ENCODE results near the gene FSD1L.

FSD1L gene

DNA sequence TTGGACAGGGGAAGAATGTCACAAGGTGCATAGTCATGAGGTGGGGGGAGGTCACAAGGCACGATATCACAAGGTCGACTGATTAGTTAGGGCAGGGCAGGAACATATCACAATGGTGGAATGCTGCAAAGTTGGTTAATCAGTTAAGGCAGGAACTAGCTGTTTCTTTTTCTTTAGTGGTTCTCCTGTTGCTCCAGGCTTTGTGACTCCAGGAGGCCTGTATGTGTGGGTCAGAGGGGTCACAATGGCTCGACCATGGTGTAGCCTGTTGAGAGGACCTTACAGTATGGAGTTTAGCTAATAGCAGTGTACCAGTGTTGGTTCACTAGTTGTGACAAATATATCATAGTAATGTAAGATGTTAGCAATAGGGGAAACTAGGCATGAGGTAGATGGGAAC is 12.4 kb upstream of the FSD1L start:
- no peak for DNase-seq (ENCODE audit: low read depth in 2 of 2)

DNA sequence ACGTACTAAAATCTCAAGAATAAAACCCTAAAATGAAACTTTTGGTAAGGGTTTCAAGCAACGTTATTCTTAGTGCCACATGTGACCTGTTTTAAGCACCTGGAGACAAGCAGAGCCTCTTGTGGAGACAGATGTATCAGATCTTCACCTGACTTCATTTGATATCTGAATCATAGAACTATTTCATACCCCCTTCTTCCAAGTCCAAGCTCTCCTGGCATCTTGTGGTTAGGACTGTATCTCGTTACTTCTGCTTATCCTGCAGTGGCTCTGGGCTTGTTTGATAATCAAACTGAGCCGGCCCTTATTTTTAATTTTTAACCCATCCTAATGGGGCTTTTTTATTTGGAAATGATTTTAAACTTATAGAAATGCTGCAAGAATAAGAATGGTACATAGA is 11.1 kb upstream of the FSD1L start:
- no peak for DNase-seq (ENCODE audit: low read depth in 2 of 2)

DNA sequence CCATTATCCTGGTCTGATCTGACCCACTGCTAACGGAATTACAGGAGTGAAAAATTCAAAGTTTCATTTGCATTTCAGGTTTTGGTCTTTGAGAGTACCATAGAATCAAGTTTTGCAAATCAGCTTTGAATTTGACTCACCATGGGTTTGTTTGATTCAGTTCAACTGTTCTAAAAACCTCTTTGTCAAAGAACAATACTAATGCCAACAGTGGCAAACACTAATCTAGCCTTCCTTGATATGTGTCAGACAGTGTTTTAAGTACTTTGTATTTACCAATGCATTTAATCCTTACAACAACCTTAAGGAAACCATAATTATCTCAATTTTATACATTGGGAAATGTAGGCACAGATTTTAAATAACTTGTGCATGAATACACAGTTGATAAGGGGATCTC is 10.1 kb upstream of the FSD1L start:
- DNase-seq (ENCODE audit: low read depth in 2 of 2) = no peak

DNA sequence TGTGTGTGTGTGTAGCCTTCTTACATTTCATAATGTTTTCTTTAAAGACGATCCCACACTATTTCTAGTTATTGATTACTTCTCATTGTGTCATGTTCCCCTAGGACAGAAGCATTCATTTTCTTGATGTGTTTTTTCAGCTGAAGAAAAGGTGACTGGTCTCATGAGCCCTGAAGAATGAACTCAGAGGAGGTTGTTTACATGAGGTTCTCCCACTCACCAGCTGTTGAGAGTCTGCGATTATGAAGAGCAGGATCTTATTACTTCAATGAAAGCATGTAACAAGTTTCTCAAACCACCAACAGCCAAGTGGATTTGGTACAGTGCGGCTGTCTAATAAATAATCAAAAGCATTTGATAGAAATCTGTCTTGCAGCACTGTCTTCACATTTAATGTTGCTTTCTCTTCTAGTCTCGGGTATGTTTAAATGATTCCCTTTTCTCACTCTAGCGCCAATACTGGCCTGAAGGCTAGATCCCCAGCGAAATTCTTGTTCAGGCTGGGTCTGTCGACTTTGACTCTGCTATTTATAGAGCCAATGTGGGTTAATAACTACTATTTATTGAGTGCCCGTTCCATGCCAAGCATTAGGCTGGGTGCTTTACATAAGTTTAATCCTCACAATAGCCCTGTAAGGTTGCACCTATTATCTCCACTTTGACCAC is 9.6 kb upstream of the FSD1L start:
- peak in 1 of 2 experiments; percentile 31 for DNase-seq (ENCODE audit: low read depth in 2 of 2)

DNA sequence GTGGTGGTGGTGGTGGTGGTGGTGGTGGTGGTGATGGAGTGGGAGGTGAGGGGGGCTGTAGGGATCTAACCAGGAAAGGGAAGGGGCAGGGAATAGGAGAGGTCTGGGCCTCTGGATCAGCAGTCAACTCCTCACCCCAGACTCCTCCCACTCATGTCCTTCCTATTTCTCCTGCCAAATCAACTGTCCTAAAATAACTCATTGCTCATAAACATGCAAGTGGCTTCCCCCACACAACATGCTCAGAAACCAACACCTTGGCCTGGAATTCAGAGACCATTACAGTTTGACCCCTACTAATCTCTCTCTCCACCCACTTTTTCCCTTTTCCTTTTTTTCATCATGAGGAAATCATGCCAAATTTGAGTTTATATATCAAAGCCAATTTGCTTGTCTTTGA is 8.4 kb upstream of the FSD1L start:
- no peak for DNase-seq (ENCODE audit: low read depth in 2 of 2)

DNA sequence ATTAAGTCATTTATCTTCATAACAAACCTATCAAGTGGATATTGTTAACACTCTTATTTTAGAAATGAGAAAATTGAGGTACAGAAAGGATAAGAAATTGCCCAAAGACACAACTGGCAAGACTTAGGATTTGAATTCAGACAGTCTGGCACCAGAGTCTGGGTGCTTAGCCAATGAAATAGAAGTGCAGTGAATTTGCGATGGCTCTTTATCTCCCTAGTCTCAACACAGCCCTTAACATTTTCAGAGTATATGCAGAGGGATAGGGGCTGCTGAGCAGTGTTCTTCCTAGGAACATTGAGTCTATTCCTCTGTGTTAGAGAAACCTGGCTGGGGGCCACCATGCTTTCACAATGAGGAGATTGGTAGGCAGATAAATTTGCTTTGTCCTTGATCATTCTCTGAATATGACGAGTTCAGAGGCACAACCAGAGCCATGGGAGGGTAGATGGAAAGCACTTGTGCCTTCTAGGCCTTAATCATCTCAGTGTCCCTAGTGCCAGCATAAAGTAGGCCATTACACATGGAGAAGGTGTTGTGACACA is 6.1 kb upstream of the FSD1L start:
- DNase-seq (ENCODE audit: low read depth in 2 of 2) = no peak

DNA sequence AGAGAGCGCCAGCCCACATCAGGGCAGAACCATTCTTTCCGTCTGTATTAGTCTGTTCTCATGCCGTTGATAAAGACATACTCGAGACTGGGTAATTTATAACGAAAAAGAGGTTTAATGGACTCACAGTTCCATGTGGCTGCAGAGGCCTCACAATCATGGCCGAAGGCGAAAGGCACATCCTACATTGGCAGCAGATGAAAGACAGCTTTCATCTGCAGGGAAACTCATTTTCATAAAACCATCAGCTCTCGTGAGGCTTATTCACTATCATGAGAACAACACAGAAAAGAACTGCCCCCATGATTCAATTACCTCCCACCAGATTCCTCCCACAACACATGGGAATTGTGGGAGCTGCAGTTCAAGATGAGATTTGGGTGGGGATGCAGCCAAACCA is 4.7 kb upstream of the FSD1L start:
- no peak for DNase-seq (ENCODE audit: low read depth in 2 of 2)

DNA sequence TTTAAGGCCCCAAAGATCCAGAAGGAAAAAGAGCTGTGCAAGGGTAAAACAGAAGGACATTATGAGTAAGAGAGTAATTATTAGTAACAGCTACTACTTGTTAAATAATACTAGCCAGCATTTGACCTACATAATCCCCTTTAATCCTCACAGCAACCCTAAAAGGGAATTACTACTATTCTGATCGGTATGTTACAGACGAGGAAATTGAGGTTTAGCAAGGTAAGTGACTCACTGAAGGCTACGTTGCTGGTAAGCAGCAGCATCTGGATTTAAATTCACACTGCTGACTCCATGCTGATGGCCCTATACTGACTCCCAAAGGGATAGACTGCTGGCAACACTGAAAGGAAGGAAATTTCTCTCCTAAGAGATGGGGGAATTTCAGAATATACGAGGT is 3.7 kb upstream of the FSD1L start:
- peak; percentile 39 to 49 for DNase-seq (ENCODE audit: low read depth in 2 of 2)

DNA sequence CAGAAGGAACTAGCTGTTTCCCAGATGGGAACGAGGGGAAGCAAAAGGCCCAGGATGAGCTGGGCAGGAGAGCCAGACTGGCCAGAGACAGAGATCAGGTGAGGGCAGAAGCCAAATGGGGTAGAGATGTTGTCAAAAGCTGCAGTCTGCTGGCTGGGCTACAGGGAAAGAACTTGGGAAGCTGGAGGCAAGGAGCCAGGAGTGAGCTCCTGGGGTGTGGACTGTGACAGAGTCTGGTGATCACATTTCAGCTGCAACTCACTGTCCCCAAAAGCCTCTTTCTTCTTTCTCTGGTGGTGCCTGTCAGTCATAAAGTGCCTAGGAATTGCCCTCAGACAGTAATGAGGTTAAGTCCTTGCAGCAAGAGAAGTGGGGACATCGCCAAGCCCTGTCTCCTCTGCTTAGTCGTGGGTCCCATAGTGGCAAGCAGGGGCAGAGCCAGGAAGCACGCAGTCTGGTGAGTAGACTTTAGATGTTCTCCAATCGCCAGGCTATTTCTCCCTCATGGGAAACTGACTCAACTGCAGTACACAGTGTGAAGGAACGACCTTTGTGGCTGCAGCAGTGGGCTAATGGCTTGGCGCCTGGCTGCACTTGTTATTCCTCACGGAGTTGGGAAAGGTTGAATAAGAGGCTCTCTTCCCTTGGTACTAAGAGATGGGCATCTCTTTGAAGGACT is 2.5 kb upstream of the FSD1L start:
- no peak for DNase-seq (ENCODE audit: low read depth in 2 of 2)

DNA sequence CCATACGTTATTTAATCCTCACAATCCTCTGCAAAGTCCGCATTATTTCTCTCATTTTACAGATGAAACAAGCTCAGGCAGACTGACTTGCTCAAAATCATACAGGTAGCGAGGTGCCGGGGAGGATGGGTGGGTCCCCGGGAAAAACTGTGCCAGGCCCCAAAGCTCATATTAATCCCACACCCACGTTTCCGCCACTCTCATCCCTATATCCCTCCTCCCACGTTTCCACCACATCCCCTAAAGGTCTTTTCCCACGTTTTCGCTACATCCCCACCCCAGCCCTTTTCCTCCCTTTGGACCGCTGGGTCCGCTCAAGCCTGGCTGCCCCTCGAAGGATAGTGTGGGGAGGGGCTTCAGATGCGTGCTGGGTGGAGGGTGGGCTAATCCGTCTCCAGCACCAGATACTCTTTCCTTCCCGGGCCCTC is 434 bp upstream of the FSD1L start:
- no peak for DNase-seq (ENCODE audit: low read depth in 2 of 2)

DNA sequence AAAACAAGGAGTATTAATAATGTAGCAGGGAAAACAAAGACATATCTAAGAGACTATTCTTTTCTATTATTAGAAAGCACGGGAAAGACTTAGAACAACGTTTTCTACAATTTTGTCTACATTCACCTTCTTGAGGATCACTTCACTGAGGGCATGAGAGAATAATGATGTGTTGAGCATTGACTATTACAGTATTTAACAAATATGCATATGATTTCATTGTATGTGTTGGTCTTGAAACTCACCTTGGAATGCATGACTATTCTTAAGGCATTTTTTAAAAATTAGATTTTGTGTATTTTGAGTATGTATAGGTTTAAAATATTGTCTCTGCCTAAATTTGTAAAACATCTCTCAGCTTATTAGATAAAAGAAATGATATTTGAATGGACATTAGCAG is 1.2 kb downstream of the FSD1L start:
- DNase-seq (ENCODE audit: low read depth in 2 of 2) = no peak

DNA sequence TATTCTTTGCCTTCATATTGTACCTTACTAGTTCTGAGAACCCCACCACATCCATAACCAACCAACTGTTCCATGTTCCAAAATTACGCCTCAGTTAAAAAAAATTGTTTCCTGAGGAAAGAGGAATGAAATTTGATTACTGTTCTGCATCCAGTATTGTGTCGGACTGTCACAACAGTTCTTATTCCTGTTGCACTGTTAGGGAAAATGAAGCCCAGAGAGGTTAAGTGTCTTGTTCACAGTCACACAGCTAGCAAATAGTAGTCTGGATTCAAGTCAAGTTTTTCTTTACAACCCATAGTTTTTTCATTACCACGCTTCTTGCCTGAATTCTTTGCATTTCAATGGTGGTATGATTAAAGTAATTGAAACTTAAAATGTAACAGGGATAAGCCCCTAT is 4.4 kb downstream of the FSD1L start:
- DNase-seq (ENCODE audit: low read depth in 2 of 2) = no peak

DNA sequence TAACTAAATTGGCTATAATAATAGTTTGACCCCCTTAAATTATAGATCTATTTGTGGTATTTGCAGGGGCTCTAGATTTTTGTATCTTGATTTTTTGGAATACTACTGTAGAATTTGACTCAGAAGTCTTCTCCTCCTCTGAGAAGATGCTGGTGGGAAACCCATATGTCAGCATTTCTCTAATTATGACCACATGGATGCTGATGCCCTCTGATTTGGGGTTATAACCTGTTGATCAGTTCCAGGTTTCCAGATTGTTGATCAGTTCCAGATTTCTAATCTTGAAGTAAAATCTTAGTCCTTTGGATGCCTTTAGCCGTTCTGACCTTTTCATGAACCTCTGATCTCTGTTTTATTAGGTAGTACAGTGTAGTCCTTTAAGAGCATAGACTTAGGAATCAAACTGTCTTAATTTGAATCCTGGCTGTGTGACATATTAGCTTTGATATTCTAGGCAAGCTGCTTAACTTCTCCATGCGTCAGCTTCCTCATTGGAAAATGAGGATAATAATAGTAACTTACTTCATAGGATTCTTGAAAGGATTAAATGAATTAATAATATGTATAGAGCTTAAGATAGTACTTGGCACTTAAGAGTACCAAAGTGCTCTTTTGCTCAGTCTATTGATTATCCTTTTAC is 8.1 kb downstream of the FSD1L start:
- no peak for DNase-seq (ENCODE audit: low read depth in 2 of 2)

DNA sequence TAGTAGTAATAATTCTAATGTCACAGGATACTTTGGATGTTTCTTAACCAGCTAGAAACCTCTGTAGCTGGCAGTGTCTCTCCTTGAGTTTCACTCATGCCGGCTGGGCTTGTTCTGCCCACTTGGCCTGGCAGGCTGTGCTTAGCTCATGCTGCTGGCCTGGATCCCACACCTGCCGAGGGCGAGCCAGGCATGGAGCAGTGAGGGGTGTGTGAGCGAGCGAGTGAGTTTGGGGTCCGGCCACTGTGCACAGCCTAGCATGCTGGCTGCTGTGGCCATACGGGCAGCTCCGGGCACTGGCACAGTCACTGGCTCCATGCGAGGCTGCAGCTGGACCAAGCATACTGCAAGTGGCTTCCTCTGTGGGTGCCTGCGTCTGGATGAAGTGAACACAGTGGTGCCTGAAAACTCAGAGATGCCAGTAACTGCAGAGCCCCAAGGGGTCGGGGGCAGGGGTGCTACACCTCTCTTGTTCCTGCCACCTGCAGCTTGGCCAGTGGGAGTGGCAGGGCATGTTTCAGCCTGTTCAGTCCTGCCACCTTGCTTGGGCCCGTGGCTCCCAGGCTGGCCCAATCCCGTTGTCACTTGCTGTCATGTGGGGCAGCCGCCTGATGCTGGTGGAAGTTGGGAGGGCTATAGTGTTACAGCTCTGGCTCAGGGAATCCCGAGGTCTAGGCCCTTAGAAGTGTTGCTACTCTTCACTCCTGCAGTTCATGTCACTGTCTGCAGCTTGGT is 9.9 kb downstream of the FSD1L start:
- no peak for DNase-seq (ENCODE audit: low read depth in 2 of 2)

DNA sequence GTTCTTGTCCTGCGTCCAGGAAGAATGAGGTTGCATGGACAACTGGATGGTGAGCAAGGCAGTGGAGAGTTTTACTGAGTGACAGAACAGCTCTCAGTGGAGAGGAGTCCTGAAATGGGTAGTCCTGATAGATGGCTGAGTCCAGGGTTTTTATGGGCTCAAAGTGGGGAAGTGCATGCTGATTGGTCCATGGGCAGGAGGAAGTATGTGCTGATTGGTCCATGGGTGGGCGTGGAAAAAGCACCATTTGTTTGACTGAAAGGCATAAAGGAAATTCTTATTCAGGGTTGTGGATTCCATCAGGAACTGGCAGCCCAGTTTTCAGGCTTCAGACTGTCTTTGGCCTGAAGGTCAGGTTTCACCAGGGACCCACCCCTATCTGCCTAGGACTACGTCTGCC is 10.6 kb downstream of the FSD1L start:
- DNase-seq (ENCODE audit: low read depth in 2 of 2) = no peak

DNA sequence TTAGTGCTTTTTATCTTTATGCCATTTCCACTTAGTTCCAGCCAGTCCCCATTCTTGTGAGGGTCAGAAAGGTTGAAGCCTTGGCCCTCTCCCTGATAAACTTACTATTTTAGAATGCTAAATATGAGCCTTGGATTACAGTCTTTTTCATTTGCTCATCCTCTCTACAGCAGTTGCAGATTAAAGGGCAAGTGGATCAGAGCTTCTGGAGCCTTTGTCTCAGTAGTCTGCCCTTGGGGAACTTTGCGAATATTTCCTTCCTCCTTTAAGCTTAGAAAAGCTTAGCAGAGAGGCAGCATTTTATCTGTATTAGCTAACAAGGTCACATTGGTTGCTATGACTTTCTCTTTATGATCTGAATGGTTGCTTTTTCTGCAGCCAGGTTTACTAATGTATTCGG is 11.5 kb downstream of the FSD1L start:
- no peak for DNase-seq (ENCODE audit: low read depth in 2 of 2)

DNA sequence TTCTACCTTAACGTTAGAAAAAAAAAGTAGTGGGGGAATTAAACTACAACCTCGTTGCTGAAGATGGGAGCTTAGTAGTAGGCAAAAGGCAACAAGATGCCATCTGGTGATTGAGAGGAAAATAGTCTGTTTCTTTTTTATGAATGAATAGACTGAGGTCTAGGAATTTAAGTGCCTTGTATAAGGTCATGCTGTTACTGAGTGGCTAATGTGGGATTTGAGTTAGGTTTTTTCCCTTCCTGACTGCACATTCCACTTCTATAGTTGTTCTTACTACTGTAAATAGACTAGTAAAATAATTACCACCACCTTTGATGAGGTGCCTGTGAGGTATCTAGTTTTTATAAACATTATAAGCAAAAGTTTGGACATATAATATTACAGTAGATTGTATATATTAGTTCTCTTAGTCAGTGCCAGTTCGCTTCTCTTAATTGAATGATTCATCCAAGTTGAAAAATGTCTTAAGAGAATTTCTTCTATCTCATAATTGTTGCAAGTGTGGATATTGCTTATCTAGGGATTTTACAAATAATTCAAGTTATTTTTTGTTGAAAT is 19.1 kb downstream of the FSD1L start:
- no peak for DNase-seq (ENCODE audit: low read depth in 2 of 2)

DNA sequence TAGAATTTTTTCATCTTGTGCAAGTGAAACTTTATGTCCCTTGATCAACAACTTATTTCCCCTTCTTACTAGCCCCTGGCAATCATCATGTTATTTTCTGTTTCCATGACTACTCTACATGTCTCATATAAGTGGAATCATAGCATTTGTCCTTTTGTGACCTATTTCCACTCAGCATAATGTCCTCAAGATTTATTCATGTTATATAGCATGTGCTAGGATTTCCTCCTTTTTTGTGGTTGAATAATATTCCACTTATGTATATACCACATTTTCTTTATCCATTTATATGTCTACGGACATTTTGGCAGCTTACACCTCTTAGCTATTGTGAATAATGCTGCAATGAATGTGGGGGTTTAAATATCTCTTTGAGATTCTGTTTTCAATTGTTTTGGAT is 21.0 kb downstream of the FSD1L start:
- DNase-seq (ENCODE audit: low read depth in 2 of 2) = no peak

DNA sequence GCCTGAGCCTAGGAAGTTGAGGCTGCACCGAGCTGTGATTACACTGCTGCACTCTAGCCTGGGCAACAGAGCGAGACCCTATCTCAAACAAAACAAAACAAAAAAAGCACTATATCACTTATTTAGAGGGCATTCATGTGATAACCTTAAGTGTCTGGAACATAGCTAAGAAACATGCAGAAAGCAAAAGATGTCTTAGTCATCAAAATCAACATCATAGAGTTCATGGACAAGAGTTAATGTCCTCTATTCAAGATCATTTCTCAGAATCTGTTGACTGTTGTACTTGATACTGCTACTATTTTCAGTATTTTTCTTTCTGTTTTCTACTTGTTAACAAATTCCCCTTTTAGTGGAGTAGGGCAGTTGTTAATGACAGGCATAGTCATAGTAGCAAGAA is 25.4 kb downstream of the FSD1L start:
- DNase-seq (ENCODE audit: low read depth in 2 of 2) = no peak

DNA sequence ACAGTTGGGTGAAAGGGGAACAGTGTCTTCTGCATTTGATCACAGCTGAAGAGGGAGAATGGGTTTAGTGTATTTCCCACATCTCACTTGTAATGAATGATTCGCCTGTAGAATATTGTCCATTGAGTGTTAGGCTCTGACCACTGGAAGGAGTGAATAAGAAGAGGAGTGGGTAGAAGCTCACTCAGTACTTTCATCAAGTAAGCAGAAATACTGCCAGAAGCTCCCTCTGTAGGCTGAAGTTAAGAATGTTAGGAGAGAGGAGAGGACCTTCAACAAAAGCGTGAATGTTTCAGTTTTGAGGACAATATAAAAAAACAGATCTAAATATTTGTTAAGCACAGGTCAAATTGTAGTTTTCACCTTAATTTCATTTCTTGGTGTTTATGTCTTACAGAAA is 27.5 kb downstream of the FSD1L start:
- DNase-seq (ENCODE audit: low read depth in 2 of 2) = no peak

DNA sequence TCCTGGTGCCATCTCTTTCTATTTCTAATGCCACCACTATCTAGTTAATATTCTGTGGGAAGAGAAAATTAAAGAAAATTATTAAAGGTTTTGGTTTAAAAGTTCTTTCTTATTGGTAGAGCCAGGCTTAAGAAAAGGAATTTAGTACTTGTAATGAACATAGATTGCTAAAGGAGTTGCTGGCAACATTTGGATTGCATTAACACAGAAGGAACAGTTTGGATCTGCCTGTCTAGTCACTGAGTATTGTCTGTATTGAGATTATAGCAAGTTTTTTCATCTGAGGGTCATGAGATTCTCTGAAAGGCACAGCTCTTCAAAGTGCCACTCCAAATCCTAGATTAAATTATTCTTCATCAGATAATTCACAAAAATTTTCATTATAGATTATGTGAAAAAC is 32.0 kb downstream of the FSD1L start:
- DNase-seq (ENCODE audit: low read depth in 2 of 2) = no peak

DNA sequence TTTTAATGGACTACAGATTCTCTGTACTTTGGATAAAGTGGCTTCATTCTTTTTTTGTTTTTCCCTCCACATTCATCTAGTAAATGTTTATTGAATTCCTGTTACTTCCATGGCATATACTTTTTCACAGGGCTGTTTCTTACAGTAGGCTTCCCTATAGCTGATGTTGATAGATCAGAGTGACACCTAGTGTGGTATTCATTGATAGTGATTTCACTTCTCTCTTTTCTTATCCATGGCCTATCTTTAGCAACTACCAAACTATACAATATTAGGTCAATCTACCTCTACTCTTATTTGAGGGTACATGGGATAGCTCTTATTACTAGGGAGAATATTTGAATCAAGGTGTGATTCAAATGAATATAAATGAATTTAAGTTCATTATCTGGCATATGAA is 35.8 kb downstream of the FSD1L start:
- DNase-seq (ENCODE audit: low read depth in 2 of 2) = no peak

Data from fibroblast of skin of left quadriceps (primary cell).